Heart right ventricle (tissue), 16 donors: ENCODE data around the gene ECE2. TPM values are rescaled to one million over a fixed set of nuclear protein-coding genes. Genes with fewer than 3 reads are reported as not detected.

ENCODE experiments used
- ATAC-seq, 8 donors: fragments of 200-7000 bp; cut with Tn5 transposase; one replicate each; pipeline ENCODE4 v1.9.1; 2020; ENCODE audit warnings: mild to moderate bottlenecking in 8 of 8, moderate library complexity in 8 of 8, moderate number of reproducible peaks in 1 of 8
- DNase-seq, 2 donors: peaks; one replicate each; pipeline ENCODE4 v3.0.0-alpha.2; 2020
- H3K27ac ChIP-seq, 10 donors: fragments of 200-600 bp; sonication (generic) in 2 of 10; one replicate each; pipeline versions ENCODE4 v1.5.0 to v1.8.0; 2020 to 2022; ENCODE audit warnings: mild to moderate bottlenecking in 3 of 10
- H3K27me3 ChIP-seq, 7 donors: fragments of 200-600 bp; one replicate each; pipeline ENCODE4 v1.8.0; 2021 to 2022; ENCODE audit warnings: mild to moderate bottlenecking in 2 of 7
- H3K36me3 ChIP-seq, 9 donors: fragments of 200-600 bp; sonication (generic) in 1 of 9; one replicate each; pipeline versions ENCODE4 v1.5.0 to v1.8.0; 2020 to 2022; ENCODE audit warnings: mild to moderate bottlenecking in 2 of 9
- H3K4me1 ChIP-seq, 9 donors: fragments of 200-600 bp; sonication (generic) in 1 of 9; one replicate each; pipeline versions ENCODE4 v1.5.0 to v1.8.0; 2020 to 2022; ENCODE audit warnings: mild to moderate bottlenecking in 4 of 9
- H3K4me3 ChIP-seq, 10 donors: fragments of 200-600 bp; sonication (generic) in 2 of 10; one replicate each; pipeline versions ENCODE4 v1.5.0 to v1.8.0; 2020 to 2022; ENCODE audit warnings: mild to moderate bottlenecking in 7 of 10, moderate library complexity in 2 of 10
- H3K9me3 ChIP-seq, 11 donors: fragments of 200-600 bp in 10 of 11; sonication (generic) in 2 of 11; one replicate each; pipeline versions ENCODE4 v1.5.0 to v1.8.0; 2013 to 2022; ENCODE audit warnings: mild to moderate bottlenecking in 2 of 11, control low read depth in 1 of 11, moderate library complexity in 1 of 11
- CTCF ChIP-seq, 9 donors: fragments of 200-600 bp; sonication (generic) in 2 of 9; IDR thresholded peaks; one replicate each; pipeline versions ENCODE4 v1.5.0 to v1.8.0; 2021 to 2022; ENCODE audit warnings: antibody characterized with exemption in 9 of 9, mild to moderate bottlenecking in 5 of 9, moderate library complexity in 1 of 9
- WGBS, 2 donors: extraction: QIAGEN DNeasy Blood & Tissue Kit; methylation state at CpG; one replicate each; pipeline ENCODE4 v1.1.7; 2013; ENCODE audit warnings: inconsistent platforms in 1 of 2; 5-methylcytosine and 5-hydroxymethylcytosine counted together
- intact Hi-C, 10 donors: fragments of 100-400 bp; cut with DNase I; formaldehyde crosslinking; loops; one replicate each; pipeline versions ENCODE4 v1.11.1 to v1.14.2; 2022
- polyA plus RNA-seq, 2 donors: library from polyadenylated mRNA; stranded (reverse); fragments of 200-250 nt; gene quantifications; one replicate each; pipeline ENCODE4 v1.2.3, GENCODE V29; 2013
- total RNA-seq, 10 donors: library from RNA; stranded (reverse); fragmentation: NEBNext Ultra II Directional in 3 of 10; extraction: Animal tissue kit (Norgen Biotek cat#: 25700) in 3 of 10; gene quantifications; one replicate each; pipeline versions ENCODE4 v1.2.1 to v1.2.4, GENCODE V29; 2021 to 2023
- donor health status: Arrhythmogenic right ventricular cardiomyopathy.
- donor health status: ischemic (EF 13 %, LVEDD 7.1; RV severe dilation, severe dysfunction).
- donor health status: healthy with polysubstance abuse.
- donor health status: DM: no; HTN: yes; CAD: no.
- donor health status: DM: no; HTN: no; CAD: no.
- donor health status: ischemic (EF 25% LVEDD 6.9; RV normal size, moderate dysfunction).
- donor health status: ischemic (EF 25% LVEDD 5.7; RV mildly dilated, moderate dysfunction).
- donor health status: healthy.
- donor health status: DM: yes; HTN: yes; CAD: no.
- donor health status: Ischemic cardiomyopathy.
- donor health status: ischemic (EF 35%, LVEDD 5.7; RV mildly dilated, moderate dysfunction).
- donor health status: nonischemic (EF 11% LVEDD 7.7; RV severe dilation, severe dysfunction).
- donor health status: DM: yes; HTN: yes; CAD: no.
- donor health status: PGD.
- donor health status: ischemic (EF 29% LVEDD 5.4; RV normal size, mild dysfunction).
- donor health status: nonischemic (EF 23%, LVEDD 6.1; RV moderate dilation, normal function).

ECE2 gene
- total and polyA plus RNA-seq, 12 donors: 0.20 to 0.28 TPM; not detected in 10

GRCh38 chr3:184289426-184289938 is 13.7 kb downstream of the ECE2 start:
- intact Hi-C loops: loop anchor here in 5 of 10 donors (5.0 to 10.0 kb wide), 2 partner anchors 392 to 395 kb away; no protein-coding TSS in a partner anchor
- DNase-seq: peak; percentile 34 to 35
- Histone ChIP-seq H3K4me1 (peaks cover 0 to 7% (median 0%) of the 10 kb centered on the region in 9 donors), H3K9me3 (no peaks in the 10 kb centered on the region), H3K36me3 (no peaks in the 10 kb centered on the region), H3K27ac (no peak overlapping the region), H3K27me3 (peaks cover 0 to 23% (median 6%) of the 10 kb centered on the region in 7 donors), H3K4me3 (no peak overlapping the region)
- peak in 4 of 8 donors; percentile 27 to 61 (median 42) for ATAC-seq
- TF ChIP-seq CTCF (IDR thresholded peaks at IDR 0.05): peak in 8 of 9 donors; percentile 26 to 72 (median 59)
- WGBS, 2 donors: 8 to 11% methylated on average over 10 of the region's 10 CpGs

GRCh38 chr3:184290331-184290730 is 14.5 kb downstream of the ECE2 start:
- 77 to 87% methylated on average over 10 of the region's 10 CpGs for WGBS, 2 donors
- H3K27me3 ChIP-seq: peaks cover 0 to 23% (median 6%) of the 10 kb centered on the region in 7 donors
- no peak for TF ChIP-seq CTCF (IDR thresholded peaks at IDR 0.05)
- no peaks in the 10 kb centered on the region for H3K9me3 ChIP-seq
- no peak for ATAC-seq
- DNase-seq: no peak
- H3K27ac ChIP-seq: no peak overlapping the region
- no peak overlapping the region for H3K4me3 ChIP-seq
- no peaks in the 10 kb centered on the region for H3K4me1 ChIP-seq
- intact Hi-C loops: loop anchor here in 1 of 10 donors (10.0 kb wide), 1 partner anchor 396 kb away; no protein-coding TSS in a partner anchor
- no peaks in the 10 kb centered on the region for H3K36me3 ChIP-seq

- DNase-seq (no peak), ATAC-seq (peak in 1 of 8 donors; percentile 23)
- H3K4me3 ChIP-seq: no peak overlapping the region
- WGBS, 2 donors: 88 to 89% methylated on average over 22 of the region's 22 CpGs
- no peaks in the 10 kb centered on the region for H3K4me1 ChIP-seq
- intact Hi-C loops: loop anchor here in 1 of 10 donors (10.0 kb wide), 1 partner anchor 396 kb away; no protein-coding TSS in a partner anchor
- no peak for TF ChIP-seq CTCF (IDR thresholded peaks at IDR 0.05)
- no peak overlapping the region for H3K27ac ChIP-seq
- H3K36me3 ChIP-seq: no peaks in the 10 kb centered on the region
- H3K9me3 ChIP-seq: no peaks in the 10 kb centered on the region
- peaks cover 0 to 23% (median 6%) of the 10 kb centered on the region in 7 donors for H3K27me3 ChIP-seq
These were observed 15.4 kb downstream of the ECE2 start for GRCh38 chr3:184291044-184291737.

GRCh38 chr3:184291738-184292445 is 16.1 kb downstream of the ECE2 start:
- WGBS, 2 donors: 89% methylated on average over 21 of the region's 21 CpGs
- peak in 2 of 8 donors; percentile 6 to 14 for ATAC-seq
- no peaks in the 10 kb centered on the region for H3K4me1 ChIP-seq
- H3K4me3 ChIP-seq: no peak overlapping the region
- intact Hi-C loops: loop anchor here in 1 of 10 donors (10.0 kb wide), 1 partner anchor 397 kb away; no protein-coding TSS in a partner anchor
- no peak for TF ChIP-seq CTCF (IDR thresholded peaks at IDR 0.05)
- no peak for DNase-seq
- H3K27me3 ChIP-seq: peaks cover 0 to 23% (median 6%) of the 10 kb centered on the region in 7 donors
- H3K27ac ChIP-seq: no peak overlapping the region
- H3K9me3 ChIP-seq: no peaks in the 10 kb centered on the region
- no peaks in the 10 kb centered on the region for H3K36me3 ChIP-seq
